ENCODE results near the gene ASB4. TPM values are rescaled to one million over a fixed set of nuclear protein-coding genes. Genes with fewer than 3 reads are reported as not detected.
A peak's percentile ranks its signal among the peaks of the same experiment; 100 is the strongest.

The ASB4 gene
- total RNA-seq, 2 experiments from 2014 or later: not detected

DNA sequence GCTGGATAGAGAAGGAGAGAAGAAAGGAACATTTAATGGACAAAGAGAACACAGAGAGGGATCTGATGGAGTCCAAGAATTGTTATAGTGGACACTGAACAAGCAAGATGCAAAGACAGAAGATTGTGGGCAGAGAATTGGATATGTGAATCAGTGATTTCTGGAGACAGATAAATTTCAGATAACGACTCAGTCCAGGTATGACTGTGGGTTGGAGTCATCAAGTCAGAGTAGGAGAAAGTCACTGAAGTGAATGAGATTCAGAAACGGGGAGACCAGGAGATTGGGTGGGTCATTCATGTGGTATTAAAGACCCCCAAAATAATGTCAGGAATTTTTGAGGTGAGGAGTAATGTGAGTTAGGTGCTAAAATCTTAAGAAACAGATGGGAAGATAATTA lies 23.0 kb downstream of the ASB4 start:
- intact Hi-C loops (cut with micrococcal nuclease): loop anchor here (10.0 kb wide), 1 partner anchor 816 kb away; the partner anchor contains the start of gene SLC25A13
- no peak overlapping the region for H3K27ac Mint-ChIP-seq
- POLR2A ChIA-PET: no interaction called here
- CTCF ChIA-PET: interaction anchor here (6.2 kb wide), 1 partner anchor 180 kb away, joined by 82 read pairs; no protein-coding TSS in a partner anchor
- H3K4me3 Mint-ChIP-seq: no peak overlapping the region
- no peaks in the 10 kb centered on the region for H3K9me3 Mint-ChIP-seq
- H3K27me3 Mint-ChIP-seq: peaks cover 5% of the 10 kb centered on the region
- no peaks in the 10 kb centered on the region for H3K4me1 Mint-ChIP-seq (ENCODE audit: low read depth)
- no peak for DNase-seq
- no peaks in the 10 kb centered on the region for H3K36me3 Mint-ChIP-seq

DNA sequence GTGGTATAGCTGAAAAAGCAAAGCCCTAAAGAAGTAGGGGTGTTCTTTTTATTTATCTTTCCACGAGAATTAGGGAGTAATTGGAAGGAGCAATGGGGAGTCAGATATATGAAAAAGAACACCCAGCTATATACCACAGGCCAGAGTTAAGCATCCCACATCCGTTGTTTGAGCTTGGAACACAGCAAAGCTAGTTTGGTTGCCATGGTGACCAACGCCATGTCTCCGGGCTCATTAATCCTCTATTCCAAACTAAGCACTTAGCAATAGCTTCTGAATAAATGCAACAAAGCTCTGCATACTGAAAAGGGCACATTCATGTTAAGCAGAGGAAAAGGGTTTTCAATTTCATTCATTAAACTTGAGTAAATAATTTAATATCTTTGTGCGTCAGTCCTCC lies 23.5 kb downstream of the ASB4 start:
- DNase-seq: peak; percentile 10
- Mint-ChIP-seq H3K27ac (no peak overlapping the region), H3K4me3 (no peak overlapping the region), H3K9me3 (no peaks in the 10 kb centered on the region), H3K4me1 (ENCODE audit: low read depth) (no peaks in the 10 kb centered on the region), H3K27me3 (peaks cover 7% of the 10 kb centered on the region), H3K36me3 (no peaks in the 10 kb centered on the region)
- POLR2A ChIA-PET: no interaction called here
- CTCF ChIA-PET: interaction anchor here (0.7 to 6.2 kb wide), 3 partner anchors 11 to 1059 kb away, joined by 3 to 82 read pairs (median 4); no protein-coding TSS in a partner anchor
- intact Hi-C loops (cut with micrococcal nuclease): loop anchor here (10.0 kb wide), 1 partner anchor 816 kb away; the partner anchor contains the start of gene SLC25A13

DNA sequence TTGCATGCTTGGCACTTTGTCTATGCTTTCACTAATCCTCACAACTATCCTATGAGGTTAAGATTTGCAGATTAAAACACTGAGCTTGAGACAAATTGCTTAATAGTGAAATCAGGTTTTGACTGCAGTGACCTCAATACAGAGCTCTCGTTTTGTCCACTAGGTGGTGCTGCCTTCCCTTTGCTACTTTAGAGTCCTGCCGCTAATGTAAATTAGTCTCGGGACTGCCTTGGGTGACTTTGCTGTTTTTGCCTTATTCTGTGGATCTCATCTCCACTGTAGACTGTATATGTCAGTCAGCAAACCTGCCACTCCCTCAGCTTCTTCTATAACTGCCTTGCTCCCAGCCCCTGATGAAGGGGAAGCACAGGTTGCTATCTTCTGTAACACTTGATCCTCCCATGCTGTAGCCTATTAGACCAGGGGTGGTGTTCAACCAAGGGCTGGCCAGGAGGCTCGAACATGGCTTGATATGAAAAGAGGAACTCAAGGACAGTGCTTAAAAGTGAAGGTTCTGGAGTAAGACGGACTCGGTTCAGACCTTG lies 26.0 kb downstream of the ASB4 start:
- H3K27ac Mint-ChIP-seq: no peak overlapping the region
- intact Hi-C loops (cut with micrococcal nuclease): loop anchor here (1.0 kb wide), 2 partner anchors 179 to 360 kb away; no protein-coding TSS in a partner anchor
- DNase-seq: peak; percentile 63
- H3K27me3 Mint-ChIP-seq: peaks cover 11% of the 10 kb centered on the region
- H3K4me3 Mint-ChIP-seq: no peak overlapping the region
- H3K36me3 Mint-ChIP-seq: no peaks in the 10 kb centered on the region
- ChIA-PET POLR2A (no interaction called here), CTCF (interaction anchor here (0.6 to 6.2 kb wide), 27 partner anchors 9 to 1607 kb away, joined by 3 to 82 read pairs (median 4); no protein-coding TSS in a partner anchor)
- no peaks in the 10 kb centered on the region for H3K9me3 Mint-ChIP-seq
- no peaks in the 10 kb centered on the region for H3K4me1 Mint-ChIP-seq (ENCODE audit: low read depth)

DNA sequence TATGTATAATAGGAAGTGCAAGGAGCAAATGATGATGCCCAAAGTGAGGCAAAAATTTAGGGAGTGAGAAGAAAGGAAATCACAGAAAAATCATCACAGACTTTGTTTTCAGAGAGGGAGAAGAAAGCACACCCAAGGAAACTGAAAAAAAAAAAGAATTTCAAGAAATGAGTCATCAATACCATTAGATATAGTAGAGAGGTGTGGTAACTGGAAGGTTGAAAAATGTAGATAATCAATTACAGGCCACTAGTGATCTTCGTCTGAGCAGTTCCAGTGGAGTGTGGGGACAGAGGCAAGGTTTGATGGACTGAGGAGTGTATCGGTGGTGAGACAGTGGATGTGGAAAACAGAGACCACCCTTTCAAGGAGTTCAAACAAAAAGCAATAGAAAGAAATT lies 31.7 kb downstream of the ASB4 start:
- CTCF ChIA-PET: no interaction called here
- DNase-seq: no peak
- peaks cover 11% of the 10 kb centered on the region for H3K27me3 Mint-ChIP-seq

DNA sequence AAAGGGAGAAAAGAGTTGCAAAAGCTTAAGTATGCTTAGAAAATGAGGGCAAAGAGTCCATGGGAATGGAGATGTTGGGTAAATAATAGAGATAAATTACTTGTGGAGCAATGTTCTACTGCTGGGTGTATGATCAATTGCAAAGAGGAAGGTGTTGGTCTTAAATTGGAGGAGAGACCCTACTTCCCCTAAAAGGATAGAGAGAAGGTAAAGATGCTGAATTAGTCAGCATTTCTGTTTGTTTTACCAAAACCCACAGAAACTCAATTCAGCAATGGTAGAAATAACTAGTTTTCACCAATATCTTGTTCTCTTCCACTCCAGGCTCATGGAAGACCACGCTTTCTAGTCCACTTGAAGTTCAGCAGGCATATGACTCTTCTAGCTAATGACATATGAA lies 32.1 kb downstream of the ASB4 start:
- H3K4me1 Mint-ChIP-seq (ENCODE audit: low read depth): no peaks in the 10 kb centered on the region
- no peaks in the 10 kb centered on the region for H3K9me3 Mint-ChIP-seq
- ChIA-PET CTCF (no interaction called here), POLR2A (no interaction called here)
- no peak for DNase-seq
- no peak overlapping the region for H3K4me3 Mint-ChIP-seq
- no peak overlapping the region for H3K27ac Mint-ChIP-seq
- intact Hi-C loops (cut with micrococcal nuclease): no loop called here
- H3K36me3 Mint-ChIP-seq: no peaks in the 10 kb centered on the region
- H3K27me3 Mint-ChIP-seq: peaks cover 11% of the 10 kb centered on the region

More for the DNA sequence above, 31.7 kb downstream of the ASB4 start:
- H3K9me3 Mint-ChIP-seq: no peaks in the 10 kb centered on the region
- no peaks in the 10 kb centered on the region for H3K36me3 Mint-ChIP-seq
- intact Hi-C loops (cut with micrococcal nuclease): no loop called here
- no peaks in the 10 kb centered on the region for H3K4me1 Mint-ChIP-seq (ENCODE audit: low read depth)
- POLR2A ChIA-PET: no interaction called here
- no peak overlapping the region for H3K4me3 Mint-ChIP-seq
- H3K27ac Mint-ChIP-seq: no peak overlapping the region

DNA sequence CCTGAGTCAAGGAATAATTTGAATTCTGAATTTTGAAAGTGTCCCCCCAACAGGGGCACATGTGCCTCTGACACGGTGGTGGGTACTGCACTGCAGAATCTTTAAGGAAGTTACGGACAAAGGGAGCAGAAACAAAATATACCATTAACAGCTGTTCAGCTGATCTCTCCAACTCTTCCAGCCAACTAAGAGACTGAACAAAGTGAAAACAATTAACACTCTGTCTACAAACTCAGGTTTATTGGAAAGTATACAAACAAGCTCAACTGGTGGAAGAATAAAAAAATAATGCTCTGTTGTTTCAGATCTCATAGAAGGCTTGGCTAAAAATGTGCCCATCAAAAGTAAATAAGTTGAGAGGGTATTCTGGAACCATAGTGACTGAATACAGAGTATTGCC lies 34.4 kb downstream of the ASB4 start:
- ChIA-PET POLR2A (no interaction called here), CTCF (interaction anchor here (0.8 to 1.0 kb wide), 2 partner anchors 9 to 10 kb away, joined by 3 to 5 read pairs; no protein-coding TSS in a partner anchor)
- Mint-ChIP-seq H3K27me3 (peaks cover 8% of the 10 kb centered on the region), H3K4me3 (no peak overlapping the region), H3K36me3 (no peaks in the 10 kb centered on the region), H3K4me1 (ENCODE audit: low read depth) (no peaks in the 10 kb centered on the region), H3K9me3 (no peaks in the 10 kb centered on the region), H3K27ac (no peak overlapping the region)
- intact Hi-C loops (cut with micrococcal nuclease): no loop called here
- no peak for DNase-seq

DNA sequence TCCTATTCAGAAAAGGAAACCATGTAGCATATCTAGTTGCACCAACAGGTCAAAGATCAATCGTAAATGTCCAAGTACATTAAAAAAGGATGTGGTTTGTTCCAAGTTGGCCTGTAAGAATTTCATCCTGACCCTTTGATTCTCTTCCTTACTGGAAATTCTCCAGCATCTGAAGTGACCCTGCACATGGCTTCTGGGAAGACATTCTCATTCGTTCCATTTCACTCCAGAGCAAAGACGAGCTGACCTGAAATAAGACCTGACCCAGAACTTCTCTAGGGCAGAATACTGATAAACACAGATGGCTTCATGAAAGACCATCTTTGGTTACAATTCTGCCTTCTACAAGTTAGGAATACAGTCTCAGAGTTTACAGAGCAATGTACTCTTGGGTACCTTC lies 39.8 kb downstream of the ASB4 start:
- H3K9me3 Mint-ChIP-seq: no peaks in the 10 kb centered on the region
- ChIA-PET CTCF (interaction anchor here (0.6 to 2.4 kb wide), 3 partner anchors 11 to 165 kb away, joined by 3 to 15 read pairs (median 4); no protein-coding TSS in a partner anchor), POLR2A (no interaction called here)
- peaks cover 8% of the 10 kb centered on the region for H3K27me3 Mint-ChIP-seq
- no peak for DNase-seq
- no peak overlapping the region for H3K4me3 Mint-ChIP-seq
- H3K27ac Mint-ChIP-seq: no peak overlapping the region
- intact Hi-C loops (cut with micrococcal nuclease): no loop called here
- no peaks in the 10 kb centered on the region for H3K36me3 Mint-ChIP-seq
- H3K4me1 Mint-ChIP-seq (ENCODE audit: low read depth): no peaks in the 10 kb centered on the region

GRCh38 chr7:95526128-95526738 lies 40.5 kb downstream of the ASB4 start:
- intact Hi-C loops (cut with micrococcal nuclease): no loop called here
- Mint-ChIP-seq H3K4me3 (no peak overlapping the region), H3K4me1 (ENCODE audit: low read depth) (no peaks in the 10 kb centered on the region), H3K9me3 (no peaks in the 10 kb centered on the region), H3K36me3 (no peaks in the 10 kb centered on the region), H3K27ac (no peak overlapping the region), H3K27me3 (peaks cover 8% of the 10 kb centered on the region)
- POLR2A ChIA-PET: no interaction called here
- no peak for DNase-seq
- CTCF ChIA-PET: interaction anchor here (0.7 to 2.4 kb wide), 7 partner anchors 12 to 168 kb away, joined by 3 to 15 read pairs (median 4); no protein-coding TSS in a partner anchor

DNA sequence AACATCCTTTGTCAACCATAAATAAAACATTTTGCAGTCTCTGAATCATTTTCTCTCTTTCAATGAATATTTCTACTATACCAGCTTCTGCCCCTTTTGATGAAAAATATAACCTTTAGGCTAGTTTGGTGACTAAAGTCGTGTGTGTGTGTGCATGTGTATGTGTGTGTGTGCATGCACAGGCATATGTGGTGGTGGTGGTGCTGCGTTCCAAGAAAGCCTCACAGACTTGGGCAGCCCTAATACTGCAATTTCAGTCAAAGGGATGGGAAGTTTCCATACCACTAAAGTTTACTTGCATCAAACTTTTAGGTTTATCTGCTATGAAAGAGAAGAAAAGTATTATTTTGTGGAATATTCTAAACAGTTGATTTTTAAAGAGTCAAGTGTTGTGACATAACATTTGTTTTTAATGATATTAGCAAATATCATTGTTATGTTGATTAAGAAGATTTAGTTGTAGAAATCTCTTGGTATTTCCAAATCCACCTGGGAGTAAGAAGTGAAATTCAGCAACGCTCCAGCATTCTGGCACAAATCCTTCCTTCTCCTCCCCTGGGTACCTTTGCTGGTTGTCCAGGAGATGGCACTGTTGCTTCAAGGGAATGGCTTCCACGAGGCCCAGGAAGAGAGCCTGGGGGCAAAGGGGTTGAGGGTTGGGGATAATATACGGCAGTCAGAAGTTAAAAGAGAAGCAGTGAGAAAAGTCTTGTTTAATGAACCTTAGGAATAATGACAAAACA lies 41.5 kb downstream of the ASB4 start:
- no peaks in the 10 kb centered on the region for H3K9me3 Mint-ChIP-seq
- no peaks in the 10 kb centered on the region for H3K4me1 Mint-ChIP-seq (ENCODE audit: low read depth)
- H3K36me3 Mint-ChIP-seq: no peaks in the 10 kb centered on the region
- ChIA-PET POLR2A (no interaction called here), CTCF (interaction anchor here (0.7 to 2.4 kb wide), 8 partner anchors 12 to 167 kb away, joined by 3 to 16 read pairs (median 4); no protein-coding TSS in a partner anchor)
- DNase-seq: peak; percentile 9
- H3K27me3 Mint-ChIP-seq: peaks cover 8% of the 10 kb centered on the region
- intact Hi-C loops (cut with micrococcal nuclease): loop anchor here (1.0 kb wide), 1 partner anchor 163 kb away; no protein-coding TSS in a partner anchor
- no peak overlapping the region for H3K27ac Mint-ChIP-seq
- H3K4me3 Mint-ChIP-seq: no peak overlapping the region

- peaks cover 8% of the 10 kb centered on the region for H3K27me3 Mint-ChIP-seq
Observed at GRCh38 chr7:95527776-95528250, 42.1 kb downstream of the ASB4 start.

DNA sequence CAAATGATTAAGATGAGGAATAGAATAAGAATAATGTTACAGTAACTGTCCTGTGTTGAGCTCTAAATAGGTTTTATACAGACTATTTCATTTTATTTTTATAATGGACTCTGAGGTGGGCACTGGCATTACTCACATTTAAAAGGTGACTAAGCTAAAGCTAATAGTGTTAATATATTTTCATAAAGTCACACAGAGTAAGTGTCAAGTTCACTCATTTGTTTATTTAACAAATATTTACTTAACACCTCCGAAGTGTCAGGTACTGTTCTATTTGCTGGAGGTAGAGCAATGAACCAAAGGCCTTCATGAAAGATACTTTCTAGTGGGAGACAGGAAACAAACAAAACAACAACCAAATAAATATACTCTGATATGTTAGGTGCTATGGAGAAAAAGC lies 44.0 kb downstream of the ASB4 start:
- Mint-ChIP-seq H3K4me1 (ENCODE audit: low read depth) (no peaks in the 10 kb centered on the region), H3K9me3 (no peaks in the 10 kb centered on the region), H3K27me3 (peaks cover 6% of the 10 kb centered on the region), H3K27ac (no peak overlapping the region), H3K36me3 (no peaks in the 10 kb centered on the region), H3K4me3 (no peak overlapping the region)
- DNase-seq: no peak
- ChIA-PET CTCF (interaction anchor here (1.4 to 1.9 kb wide), 2 partner anchors 18 to 161 kb away, joined by 6 to 16 read pairs; no protein-coding TSS in a partner anchor), POLR2A (no interaction called here)
- intact Hi-C loops (cut with micrococcal nuclease): no loop called here

More at GRCh38 chr7:95527776-95528250, 42.1 kb downstream of the ASB4 start:
- intact Hi-C loops (cut with micrococcal nuclease): loop anchor here (1.0 kb wide), 1 partner anchor 162 kb away; no protein-coding TSS in a partner anchor
- no peak overlapping the region for H3K4me3 Mint-ChIP-seq
- no peak for DNase-seq
- POLR2A ChIA-PET: no interaction called here
- CTCF ChIA-PET: interaction anchor here (1.3 to 1.9 kb wide), 2 partner anchors 159 to 163 kb away, joined by 3 to 16 read pairs; no protein-coding TSS in a partner anchor
- H3K27ac Mint-ChIP-seq: no peak overlapping the region
- H3K9me3 Mint-ChIP-seq: no peaks in the 10 kb centered on the region
- H3K36me3 Mint-ChIP-seq: no peaks in the 10 kb centered on the region
- no peaks in the 10 kb centered on the region for H3K4me1 Mint-ChIP-seq (ENCODE audit: low read depth)

DNA sequence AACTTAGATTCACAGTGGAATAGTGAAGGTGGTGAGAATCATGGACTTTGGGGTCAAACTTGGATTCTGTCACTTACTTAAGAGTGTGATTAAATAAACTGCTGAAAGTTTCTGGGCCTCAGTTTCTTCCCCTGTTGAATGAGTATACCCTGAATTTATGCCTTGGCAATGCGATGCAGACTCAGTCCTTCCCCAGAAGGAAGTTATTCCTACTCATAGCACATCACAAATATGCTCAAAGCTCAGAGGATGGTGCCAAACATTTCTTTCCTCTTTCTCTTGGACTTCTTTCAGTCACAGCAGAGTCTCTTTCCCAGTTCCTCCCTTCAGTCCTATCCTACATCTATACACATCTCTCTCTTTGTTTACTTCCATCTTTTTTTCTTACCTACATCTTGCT lies 45.1 kb downstream of the ASB4 start:
- no peak overlapping the region for H3K27ac Mint-ChIP-seq
- ChIA-PET POLR2A (no interaction called here), CTCF (interaction anchor here (1.2 kb wide), 1 partner anchor 19 kb away, joined by 4 read pairs; no protein-coding TSS in a partner anchor)
- no peak overlapping the region for H3K4me3 Mint-ChIP-seq
- no peaks in the 10 kb centered on the region for H3K36me3 Mint-ChIP-seq
- no peaks in the 10 kb centered on the region for H3K4me1 Mint-ChIP-seq (ENCODE audit: low read depth)
- peaks cover 7% of the 10 kb centered on the region for H3K27me3 Mint-ChIP-seq
- intact Hi-C loops (cut with micrococcal nuclease): no loop called here
- no peak for DNase-seq
- H3K9me3 Mint-ChIP-seq: no peaks in the 10 kb centered on the region
